HG03095 (cell line): ENCODE measurements around the gene RCOR2.
"Not testable (repeated sequence)": the region's sequence is repeated elsewhere in the genome, so short reads cannot be mapped to it uniquely, and the experiment has no call there.

Experiments used
- ATAC-seq: cut with Tn5 transposase; IDR thresholded peaks from one replicate; pipeline ENCODE4 v1.9.1; 2021; ENCODE audit warnings: moderate library complexity; ENCODE audit not compliant: unreplicated experiment

RCOR2 gene

GRCh38 chr11:63916837-63917691 lies at the start of gene RCOR2:
TSS of gene RCOR2 (minus strand) at chr11:63917164. CDS start at chr11:63916456, 708 bp downstream.
- no peak for ATAC-seq

GRCh38 chr11:63966444-63966843 lies 49.5 kb upstream of the RCOR2 start:
- no peak for ATAC-seq

- not testable (repeated sequence) for ATAC-seq
These were observed 46.9 kb upstream of the RCOR2 start for GRCh38 chr11:63963895-63964294.

GRCh38 chr11:63961608-63962412 lies 44.8 kb upstream of the RCOR2 start:
- ATAC-seq, result no peak

- ATAC-seq, result no peak
These were observed 41.0 kb upstream of the RCOR2 start for GRCh38 chr11:63958008-63958407.

- ATAC-seq, result no peak
These were observed 35.6 kb upstream of the RCOR2 start for GRCh38 chr11:63952570-63952969.

- no peak for ATAC-seq
These were observed 35.0 kb upstream of the RCOR2 start for GRCh38 chr11:63951779-63952536.

- no peak for ATAC-seq
These were observed 28.7 kb upstream of the RCOR2 start for GRCh38 chr11:63945477-63946163.

GRCh38 chr11:63944987-63945386 lies 28.0 kb upstream of the RCOR2 start:
- ATAC-seq, result no peak

- no peak for ATAC-seq
These were observed 25.8 kb upstream of the RCOR2 start for GRCh38 chr11:63942803-63943202.

GRCh38 chr11:63941901-63942300 lies 24.9 kb upstream of the RCOR2 start:
- ATAC-seq, result no peak

- ATAC-seq, result no peak
These were observed 23.8 kb upstream of the RCOR2 start for GRCh38 chr11:63940786-63941185.

- ATAC-seq, result no peak
These were observed 22.5 kb upstream of the RCOR2 start for GRCh38 chr11:63939397-63939891.

GRCh38 chr11:63938479-63939396 lies 21.8 kb upstream of the RCOR2 start, which contains the start of gene NAA40:
TSS of gene NAA40 (plus strand) at chr11:63939002. CDS start at chr11:63939097, 95 bp downstream.
- ATAC-seq, result peak; percentile 83

- ATAC-seq, result peak; percentile 3
These were observed 20.9 kb upstream of the RCOR2 start for GRCh38 chr11:63937713-63938478.

- ATAC-seq, result no peak
These were observed 16.5 kb upstream of the RCOR2 start for GRCh38 chr11:63933459-63933858.

- ATAC-seq, result no peak
These were observed 14.9 kb upstream of the RCOR2 start for GRCh38 chr11:63931876-63932275.

- no peak for ATAC-seq
These were observed 14.1 kb upstream of the RCOR2 start for GRCh38 chr11:63931045-63931444.

GRCh38 chr11:63929616-63930015 lies 12.7 kb upstream of the RCOR2 start:
- ATAC-seq, result no peak
